HCT116 (cell line): Measurements from ENCODE around the gene KCNJ8.
"Not testable (repeated sequence)": the region's sequence is repeated elsewhere in the genome, so short reads cannot be mapped to it uniquely, and the experiment has no call there.

Experiments
- EZH2phosphoT487 ChIP-seq: fragments of 200-600 bp; IDR thresholded peaks from 2 replicates; pipeline ENCODE4 v1.6.1; 2018; ENCODE audit warnings: antibody characterized with exemption, borderline replicate concordance
- POLR2A ChIP-seq: IDR thresholded peaks from 2 replicates; pipeline ENCODE4 v1.7.0; 2011; ENCODE audit warnings: borderline replicate concordance; ENCODE audit not compliant: insufficient read depth, insufficient read length; ENCODE audit errors: extremely low read depth
- TCF7L2 ChIP-seq: IDR thresholded peaks from 2 replicates; pipeline ENCODE4 v1.7.0; 2011; ENCODE audit warnings: borderline replicate concordance, inconsistent platforms; ENCODE audit not compliant: insufficient read depth, insufficient read length; ENCODE audit errors: extremely low read depth
- YY1 ChIP-seq: IDR thresholded peaks from 2 replicates; pipeline ENCODE4 v1.6.1; 2011; ENCODE audit warnings: low read length, low read depth, moderate library complexity, mild to moderate bottlenecking; ENCODE audit not compliant: insufficient replicate concordance; ENCODE audit errors: extremely low read depth
- TF ChIP-seq, protein P1 (sequence below), 3 experiments: fragments of 200-600 bp in 1 of 3; sonication (generic) in 1 of 3; IDR thresholded peaks in 2 of 3; conservative IDR thresholded peaks in 1 of 3; 2 replicates each; pipeline ENCODE4 v1.5.1; 2012 to 2017; ENCODE audit warnings: low read depth in 2 of 3, low read length in 2 of 3, antibody characterized with exemption in 1 of 3, borderline replicate concordance in 1 of 3, control low read depth in 1 of 3, mild to moderate bottlenecking in 1 of 3, mixed read lengths in 1 of 3, mixed run types in 1 of 3, moderate library complexity in 1 of 3; ENCODE audit not compliant: insufficient read depth in 1 of 3

- TF ChIP-seq, protein P1, sequence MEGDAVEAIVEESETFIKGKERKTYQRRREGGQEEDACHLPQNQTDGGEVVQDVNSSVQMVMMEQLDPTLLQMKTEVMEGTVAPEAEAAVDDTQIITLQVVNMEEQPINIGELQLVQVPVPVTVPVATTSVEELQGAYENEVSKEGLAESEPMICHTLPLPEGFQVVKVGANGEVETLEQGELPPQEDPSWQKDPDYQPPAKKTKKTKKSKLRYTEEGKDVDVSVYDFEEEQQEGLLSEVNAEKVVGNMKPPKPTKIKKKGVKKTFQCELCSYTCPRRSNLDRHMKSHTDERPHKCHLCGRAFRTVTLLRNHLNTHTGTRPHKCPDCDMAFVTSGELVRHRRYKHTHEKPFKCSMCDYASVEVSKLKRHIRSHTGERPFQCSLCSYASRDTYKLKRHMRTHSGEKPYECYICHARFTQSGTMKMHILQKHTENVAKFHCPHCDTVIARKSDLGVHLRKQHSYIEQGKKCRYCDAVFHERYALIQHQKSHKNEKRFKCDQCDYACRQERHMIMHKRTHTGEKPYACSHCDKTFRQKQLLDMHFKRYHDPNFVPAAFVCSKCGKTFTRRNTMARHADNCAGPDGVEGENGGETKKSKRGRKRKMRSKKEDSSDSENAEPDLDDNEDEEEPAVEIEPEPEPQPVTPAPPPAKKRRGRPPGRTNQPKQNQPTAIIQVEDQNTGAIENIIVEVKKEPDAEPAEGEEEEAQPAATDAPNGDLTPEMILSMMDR (IDR thresholded peaks at IDR 0.05 in 2 of 3, conservative IDR thresholded peaks at IDR 0.05 in 1 of 3; ENCODE audit: borderline replicate concordance in 1 of 3, insufficient read depth in 1 of 3, low read depth in 2 of 3, low read length in 2 of 3): not testable (repeated sequence)
- TF ChIP-seq EZH2phosphoT487, TCF7L2, POLR2A, YY1: not testable (repeated sequence)
Measured at GRCh38 chr12:21794807-21795595, 20.5 kb upstream of the KCNJ8 start.
